C4-2B (cell line): ENCODE data around the gene TM9SF1.
"Not testable (repeated sequence)": the region's sequence is repeated elsewhere in the genome, so short reads cannot be mapped to it uniquely, and the experiment has no call there.

Experiments
- H3K27ac ChIP-seq: fragments of 450-650 bp; 2 replicates; pipeline ENCODE4 v1.5.1; 2017
- ZFX ChIP-seq: fragments of 450-650 bp; IDR thresholded peaks from 2 replicates; pipeline ENCODE4 v1.6.1; 2017
- TF ChIP-seq, protein P1 (sequence below): fragments of 450-650 bp; conservative IDR thresholded peaks from 2 replicates; pipeline ENCODE4 v1.5.1; 2017; ENCODE audit warnings: mild to moderate bottlenecking

Gene TM9SF1

GRCh38 chr14:24232121-24232644, 36.9 kb upstream of the TM9SF1 start, which contains the start of gene NEDD8:
Gene NEDD8 (minus strand): TSS chr14:24232367. CDS start chr14:24232267, 100 bp downstream.
- TF ChIP-seq, protein P1, sequence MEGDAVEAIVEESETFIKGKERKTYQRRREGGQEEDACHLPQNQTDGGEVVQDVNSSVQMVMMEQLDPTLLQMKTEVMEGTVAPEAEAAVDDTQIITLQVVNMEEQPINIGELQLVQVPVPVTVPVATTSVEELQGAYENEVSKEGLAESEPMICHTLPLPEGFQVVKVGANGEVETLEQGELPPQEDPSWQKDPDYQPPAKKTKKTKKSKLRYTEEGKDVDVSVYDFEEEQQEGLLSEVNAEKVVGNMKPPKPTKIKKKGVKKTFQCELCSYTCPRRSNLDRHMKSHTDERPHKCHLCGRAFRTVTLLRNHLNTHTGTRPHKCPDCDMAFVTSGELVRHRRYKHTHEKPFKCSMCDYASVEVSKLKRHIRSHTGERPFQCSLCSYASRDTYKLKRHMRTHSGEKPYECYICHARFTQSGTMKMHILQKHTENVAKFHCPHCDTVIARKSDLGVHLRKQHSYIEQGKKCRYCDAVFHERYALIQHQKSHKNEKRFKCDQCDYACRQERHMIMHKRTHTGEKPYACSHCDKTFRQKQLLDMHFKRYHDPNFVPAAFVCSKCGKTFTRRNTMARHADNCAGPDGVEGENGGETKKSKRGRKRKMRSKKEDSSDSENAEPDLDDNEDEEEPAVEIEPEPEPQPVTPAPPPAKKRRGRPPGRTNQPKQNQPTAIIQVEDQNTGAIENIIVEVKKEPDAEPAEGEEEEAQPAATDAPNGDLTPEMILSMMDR = no peak
- no peak for TF ChIP-seq ZFX
- peak within 1 kb of the TSS; percentile 90 for H3K27ac ChIP-seq

GRCh38 chr14:24231263-24232120, 36.3 kb upstream of the TM9SF1 start:
- TF ChIP-seq, protein P1 = no peak
- TF ChIP-seq ZFX = peak; percentile 37; the same call in 1 of the 2 replicates
- H3K27ac ChIP-seq = peak overlapping the region; percentile 90

DNA sequence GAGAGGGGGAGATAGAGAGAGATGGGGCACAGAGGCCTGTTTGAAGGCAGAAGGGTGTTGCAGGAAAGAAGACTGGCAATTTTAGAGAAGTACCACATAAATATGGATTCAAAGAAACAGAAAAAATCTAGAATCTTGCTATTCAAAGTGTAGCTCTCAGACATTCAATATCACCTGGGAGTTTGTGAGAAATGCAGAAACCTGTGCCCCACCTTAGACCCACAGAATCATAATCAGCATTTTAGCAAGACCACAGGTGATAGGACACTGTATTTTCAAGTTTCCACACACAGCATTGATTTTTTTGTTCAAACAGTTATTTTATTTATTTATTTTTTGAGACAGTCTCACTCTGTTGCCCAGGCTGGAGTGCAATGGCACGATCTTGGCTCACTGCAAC, 33.7 kb upstream of the TM9SF1 start:
- TF ChIP-seq, protein P1 = no peak
- TF ChIP-seq ZFX = no peak
- H3K27ac ChIP-seq = no peak overlapping the region

- no peak for TF ChIP-seq ZFX
- TF ChIP-seq, protein P1 = no peak
- H3K27ac ChIP-seq = no peak overlapping the region
These were observed 31.2 kb upstream of the TM9SF1 start for GRCh38 chr14:24226473-24226872.

DNA sequence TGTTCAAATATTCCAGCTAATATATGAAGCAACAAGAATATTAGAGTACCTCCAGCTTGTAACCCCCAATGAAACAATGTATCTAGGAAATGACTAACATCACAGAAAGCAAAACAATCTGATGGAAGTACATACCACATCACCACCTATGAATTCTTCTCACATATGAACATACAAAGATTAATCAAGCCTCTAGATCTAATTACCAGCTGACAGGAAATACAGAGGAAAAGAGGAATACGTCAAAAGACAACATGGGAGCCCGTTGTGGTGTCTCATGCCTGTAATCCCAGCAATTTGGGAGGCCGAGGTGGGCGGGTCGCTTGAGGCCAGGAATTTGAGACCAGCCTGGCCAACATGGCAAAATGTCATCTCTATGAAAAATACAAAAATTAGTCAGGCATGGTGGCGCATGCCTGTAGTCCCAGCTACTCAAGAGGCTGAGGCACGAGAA, 29.4 kb upstream of the TM9SF1 start:
- no peak overlapping the region for H3K27ac ChIP-seq
- TF ChIP-seq, protein P1 = no peak
- TF ChIP-seq ZFX = no peak

DNA sequence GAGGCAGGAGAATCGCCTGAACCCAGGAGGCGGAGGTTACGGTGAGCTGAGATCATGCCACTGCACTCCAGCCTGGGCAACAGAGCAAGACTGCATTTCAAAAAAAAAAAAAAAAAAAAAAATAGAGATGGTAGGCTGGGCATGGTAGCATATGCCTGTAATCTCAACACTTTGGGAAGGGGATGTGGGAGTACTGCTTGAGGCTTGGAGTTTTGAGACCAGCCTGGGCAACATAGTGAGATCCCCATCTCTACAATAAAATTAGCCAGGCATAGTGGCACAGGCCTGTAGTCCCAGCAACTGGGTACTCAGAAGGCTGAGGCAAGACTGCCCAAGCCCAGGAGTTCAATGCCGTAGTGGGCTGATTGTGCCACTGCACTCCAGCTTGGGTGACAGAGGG, 27.7 kb upstream of the TM9SF1 start:
- not testable (repeated sequence) for H3K27ac ChIP-seq

GRCh38 chr14:24219521-24219920, 24.3 kb upstream of the TM9SF1 start:
- no peak for TF ChIP-seq ZFX
- no peak overlapping the region for H3K27ac ChIP-seq

- TF ChIP-seq, protein P1 = no peak
- no peak for TF ChIP-seq ZFX
- H3K27ac ChIP-seq = no peak overlapping the region
These were observed 23.8 kb upstream of the TM9SF1 start for GRCh38 chr14:24219080-24219479.

DNA sequence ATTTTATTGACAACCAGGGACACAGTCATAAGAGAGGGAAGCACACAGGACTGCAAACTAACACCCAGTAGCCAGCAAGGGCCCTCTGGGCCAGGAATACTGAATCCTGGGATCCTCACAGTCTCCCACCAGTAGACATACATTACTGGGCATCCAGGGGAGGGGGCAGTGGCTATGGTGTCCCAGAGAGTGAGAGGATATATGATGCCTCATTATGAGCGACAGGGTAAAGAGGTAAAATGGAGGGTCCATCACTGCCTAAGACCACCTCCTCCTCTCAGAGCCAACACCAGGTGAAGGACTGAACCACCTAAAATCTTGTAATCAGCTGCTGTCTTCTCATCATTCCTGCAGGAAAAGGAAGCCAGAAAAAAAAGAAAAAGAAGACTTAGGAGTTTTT, 21.6 kb upstream of the TM9SF1 start:
- not testable (repeated sequence) for H3K27ac ChIP-seq
